K562 (cell line): ENCODE measurements around the gene MLYCD. TPM values are rescaled to one million over a fixed set of nuclear protein-coding genes. Genes with fewer than 3 reads are reported as not detected.

Experiments
- CBFB ChIP-seq: sonication (generic); formaldehyde crosslinking; IDR thresholded peaks from 2 replicates; pipeline ENCODE4 v1.4.0; 2020; ENCODE audit warnings: mild to moderate bottlenecking, missing genetic modification reagents
- DMBX1 ChIP-seq: fragments of 250-450 bp; sonication (Bioruptor Pico); IDR thresholded peaks from 2 replicates; pipeline ENCODE4 v1.8.0; 2022; ENCODE audit warnings: inconsistent platforms, mild to moderate bottlenecking, moderate library complexity, borderline replicate concordance
- POU5F1 ChIP-seq: fragments of 150-350 bp; IDR thresholded peaks from 2 replicates; pipeline ENCODE4 v1.6.1; 2014; ENCODE audit warnings: borderline replicate concordance, low read length, low read depth, mild to moderate bottlenecking; ENCODE audit not compliant: partially characterized antibody
- polyA plus RNA-seq, 8 experiments: library from polyadenylated mRNA; depleted of rRNA in 4 of 8; stranded (reverse) in 5 of 8; unstranded in 3 of 8; fragments of >200 nt; fragmentation: Nextera tagmentation in 2 of 8; fragmentation: Illumina TruSeq in 1 of 8; extraction: Ambion mirVana in 2 of 8; extraction: Trizol in 1 of 8; gene quantifications; 2 replicates each; pipeline versions ENCODE4 v1.2.1 to v1.2.3, GENCODE V29; 2011 to 2014; ENCODE audit warnings: inconsistent platforms in 1 of 8, missing spikeins in 1 of 8
- total RNA-seq, 7 experiments: library from RNA; depleted of rRNA in 6 of 7; stranded (reverse); fragments of >200 nt in 6 of 7; fragmentation: Illumina TruSeq in 2 of 7; extraction: Trizol in 2 of 7; gene quantifications; 2 replicates each; pipeline versions ENCODE4 v1.2.1 to v1.2.3, GENCODE V29; 2011 to 2021; ENCODE audit warnings: low replicate concordance in 1 of 7
- TF ChIP-seq, protein P1 (sequence below), 2 experiments: fragments of 450-650 bp; formaldehyde crosslinking in 1 of 2; IDR thresholded peaks; 2 replicates each; pipeline versions ENCODE4 v1.4.0 to v1.6.1; 2014 to 2020; ENCODE audit warnings: mild to moderate bottlenecking in 2 of 2, borderline replicate concordance in 1 of 2, low read depth in 1 of 2

MLYCD gene
- total and polyA plus RNA-seq, 9 of the 15 experiments (the other 6 are each of a cell fraction or from before 2014, with no cell fraction given): 0.15 to 2.0 (median 1.0) TPM

DNA sequence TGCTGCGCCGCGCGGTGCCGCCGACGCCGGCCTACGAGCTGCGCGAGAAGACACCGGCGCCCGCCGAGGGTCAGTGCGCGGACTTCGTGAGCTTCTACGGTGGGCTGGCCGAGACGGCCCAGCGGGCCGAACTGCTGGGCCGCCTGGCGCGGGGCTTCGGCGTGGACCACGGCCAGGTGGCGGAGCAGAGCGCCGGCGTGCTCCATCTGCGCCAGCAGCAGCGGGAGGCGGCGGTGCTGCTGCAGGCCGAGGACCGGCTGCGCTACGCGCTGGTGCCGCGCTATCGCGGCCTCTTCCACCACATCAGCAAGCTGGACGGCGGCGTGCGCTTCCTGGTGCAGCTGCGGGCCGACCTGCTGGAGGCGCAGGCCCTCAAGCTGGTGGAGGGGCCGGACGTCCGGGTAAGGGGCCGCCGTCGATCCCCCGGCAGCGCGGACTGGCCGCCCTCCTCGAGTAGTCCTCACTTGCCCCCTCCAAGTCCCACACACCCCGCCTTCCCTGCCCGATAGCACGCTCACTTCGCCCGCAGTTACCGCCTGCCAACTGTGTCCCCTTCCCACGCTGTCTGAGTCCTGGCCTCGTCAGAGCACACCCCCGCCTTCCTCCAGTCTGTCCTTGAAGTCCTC is 470 bp downstream of the MLYCD start (continued):
- TF ChIP-seq, protein P1, sequence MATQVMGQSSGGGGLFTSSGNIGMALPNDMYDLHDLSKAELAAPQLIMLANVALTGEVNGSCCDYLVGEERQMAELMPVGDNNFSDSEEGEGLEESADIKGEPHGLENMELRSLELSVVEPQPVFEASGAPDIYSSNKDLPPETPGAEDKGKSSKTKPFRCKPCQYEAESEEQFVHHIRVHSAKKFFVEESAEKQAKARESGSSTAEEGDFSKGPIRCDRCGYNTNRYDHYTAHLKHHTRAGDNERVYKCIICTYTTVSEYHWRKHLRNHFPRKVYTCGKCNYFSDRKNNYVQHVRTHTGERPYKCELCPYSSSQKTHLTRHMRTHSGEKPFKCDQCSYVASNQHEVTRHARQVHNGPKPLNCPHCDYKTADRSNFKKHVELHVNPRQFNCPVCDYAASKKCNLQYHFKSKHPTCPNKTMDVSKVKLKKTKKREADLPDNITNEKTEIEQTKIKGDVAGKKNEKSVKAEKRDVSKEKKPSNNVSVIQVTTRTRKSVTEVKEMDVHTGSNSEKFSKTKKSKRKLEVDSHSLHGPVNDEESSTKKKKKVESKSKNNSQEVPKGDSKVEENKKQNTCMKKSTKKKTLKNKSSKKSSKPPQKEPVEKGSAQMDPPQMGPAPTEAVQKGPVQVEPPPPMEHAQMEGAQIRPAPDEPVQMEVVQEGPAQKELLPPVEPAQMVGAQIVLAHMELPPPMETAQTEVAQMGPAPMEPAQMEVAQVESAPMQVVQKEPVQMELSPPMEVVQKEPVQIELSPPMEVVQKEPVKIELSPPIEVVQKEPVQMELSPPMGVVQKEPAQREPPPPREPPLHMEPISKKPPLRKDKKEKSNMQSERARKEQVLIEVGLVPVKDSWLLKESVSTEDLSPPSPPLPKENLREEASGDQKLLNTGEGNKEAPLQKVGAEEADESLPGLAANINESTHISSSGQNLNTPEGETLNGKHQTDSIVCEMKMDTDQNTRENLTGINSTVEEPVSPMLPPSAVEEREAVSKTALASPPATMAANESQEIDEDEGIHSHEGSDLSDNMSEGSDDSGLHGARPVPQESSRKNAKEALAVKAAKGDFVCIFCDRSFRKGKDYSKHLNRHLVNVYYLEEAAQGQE (IDR thresholded peaks at IDR 0.05; ENCODE audit: borderline replicate concordance): no peak
- TF ChIP-seq, protein P1 (CRISPR knock-in tag; IDR thresholded peaks at IDR 0.05; ENCODE audit: low read depth): no peak; the same call in 1 of the 2 replicates
- TF ChIP-seq DMBX1 (CRISPR knock-in tag): no peak; the same call in 1 of the 2 replicates
- TF ChIP-seq CBFB (CRISPR knock-in tag): no peak
- TF ChIP-seq POU5F1: no peak
- TF ChIP-seq, all 486 proteins: peak for 66
